A549 (cell line): ENCODE data around the gene MDFIC. TPM values are rescaled to one million over a fixed set of nuclear protein-coding genes. Genes with fewer than 3 reads are reported as not detected.

Experiments used
- ATAC-seq, 2 experiments: fragments of 200-7000 bp in 1 of 2; fragments of >200 bp in 1 of 2; cut with Nextera tagmentation in 1 of 2; cut with Tn5 transposase in 1 of 2; 3 replicates each; pipeline versions ENCODE4 v1.8.0 to v1.9.1; 2018 to 2020; ENCODE audit warnings: mild to moderate bottlenecking in 1 of 2, moderate library complexity in 1 of 2
- CTCF ChIA-PET: fragments of 300-600 bp; sonication (Branson Sonifier 250); formaldehyde crosslinking; extraction: SDS; loops from one replicate; lab custom pipeline; 2021; ENCODE audit warnings: antibody characterized with exemption, inconsistent platforms; lab: Yijun Ruan, JAX
- POLR2A ChIA-PET: fragments of 350-600 bp; formaldehyde crosslinking; extraction: SDS; loops from one replicate; lab custom pipeline; 2021; ENCODE audit warnings: antibody characterized with exemption, inconsistent platforms; lab: Yijun Ruan, JAX
- DNase-seq, 2 experiments: peaks; one replicate each; pipeline versions ENCODE4 v3.0.0 to v3.0.0-alpha.2; 2011 to 2016; ENCODE audit warnings: low read depth in 1 of 2, low spot score in 1 of 2
- FAIRE-seq: peaks from 2 replicates; lab custom pipeline; 2011; peaks lifted over from hg19 to GRCh38; lab: Jason Lieb, UNC
- H3K27ac ChIP-seq, 2 experiments: fragments of >200 bp; sonication (Bioruptor Twin); formaldehyde crosslinking; 3 replicates each; pipeline ENCODE4 v1.5.1; 2016 to 2017
- H3K4me1 ChIP-seq: fragments of >200 bp; sonication (Bioruptor Twin); formaldehyde crosslinking; 3 replicates; pipeline ENCODE4 v1.6.1; 2016
- H3K4me2 ChIP-seq: fragments of >200 bp; sonication (Bioruptor Twin); formaldehyde crosslinking; 3 replicates; pipeline ENCODE4 v1.6.1; 2016
- H3K4me3 ChIP-seq: fragments of >200 bp; sonication (Bioruptor Twin); formaldehyde crosslinking; 3 replicates; pipeline ENCODE4 v1.5.1; 2016
- H3K9me3 ChIP-seq: fragments of >200 bp; sonication (Bioruptor Twin); formaldehyde crosslinking; 3 replicates; pipeline ENCODE4 v1.6.1; 2016
- BHLHE40 ChIP-seq: IDR thresholded peaks from 2 replicates; pipeline ENCODE4 v1.6.1; 2012; ENCODE audit warnings: low read depth, low read length, inconsistent platforms
- CHD2 ChIP-seq: fragments of 150-350 bp; IDR thresholded peaks from 2 replicates; pipeline ENCODE4 v1.6.1; 2014; ENCODE audit warnings: low read length; ENCODE audit not compliant: partially characterized antibody
- EHMT2 ChIP-seq: fragments of 200-600 bp; sonication (generic); IDR thresholded peaks from 2 replicates; pipeline ENCODE4 v1.6.1; 2016; ENCODE audit warnings: antibody characterized with exemption, low read depth, mild to moderate bottlenecking, moderate library complexity
- FOSB ChIP-seq: fragments of 250-450 bp; sonication (Bioruptor Pico); IDR thresholded peaks from 2 replicates; pipeline ENCODE4 v1.5.0; 2020; ENCODE audit warnings: mild to moderate bottlenecking, moderate library complexity
- HOXA7 ChIP-seq: fragments of 250-450 bp; sonication (Bioruptor Pico); IDR thresholded peaks from 2 replicates; pipeline ENCODE4 v1.5.0; 2020; ENCODE audit warnings: mild to moderate bottlenecking, moderate library complexity
- HOXB13 ChIP-seq: fragments of 250-450 bp; sonication (Bioruptor Pico); IDR thresholded peaks from 2 replicates; pipeline ENCODE4 v1.5.0; 2020; ENCODE audit warnings: low read depth, mild to moderate bottlenecking, moderate library complexity
- JUN ChIP-seq, 2 experiments: fragments of >200 bp; sonication (Bioruptor Twin); formaldehyde crosslinking; IDR thresholded peaks; 2 replicates in 1 of 2; 3 replicates in 1 of 2; pipeline ENCODE4 v1.6.1; 2016 to 2017
- JUNB ChIP-seq: fragments of >200 bp; sonication (Bioruptor Twin); formaldehyde crosslinking; IDR thresholded peaks from 2 replicates; pipeline ENCODE4 v1.6.1; 2016
- KDM1A ChIP-seq: fragments of 200-600 bp; sonication (generic); IDR thresholded peaks from 2 replicates; pipeline ENCODE4 v1.6.1; 2016; ENCODE audit warnings: low read depth, mild to moderate bottlenecking
- KDM5A ChIP-seq: fragments of 200-600 bp; sonication (generic); IDR thresholded peaks from 2 replicates; pipeline ENCODE4 v1.6.1; 2016; ENCODE audit warnings: antibody characterized with exemption, mild to moderate bottlenecking
- MAZ ChIP-seq: fragments of 150-350 bp; IDR thresholded peaks from 2 replicates; pipeline ENCODE4 v1.6.1; 2014; ENCODE audit warnings: antibody characterized with exemption, low read depth, low read length, borderline replicate concordance
- NFE2L2 ChIP-seq: fragments of 150-350 bp; conservative IDR thresholded peaks from 2 replicates; pipeline ENCODE4 v1.6.1; 2014; ENCODE audit warnings: low read length
- PHF8 ChIP-seq: fragments of 200-600 bp; sonication (generic); IDR thresholded peaks from 2 replicates; pipeline ENCODE4 v1.6.1; 2016; ENCODE audit warnings: low read depth, mild to moderate bottlenecking, antibody characterized with exemption, moderate library complexity, borderline replicate concordance
- RARB ChIP-seq: fragments of 250-450 bp; sonication (Bioruptor Pico); IDR thresholded peaks from 2 replicates; pipeline ENCODE4 v1.8.0; 2021; ENCODE audit warnings: mild to moderate bottlenecking, moderate library complexity
- TP53 ChIP-seq: fragments of 250-450 bp; sonication (Bioruptor Pico); IDR thresholded peaks from 2 replicates; pipeline ENCODE4 v1.5.0; 2021; ENCODE audit warnings: mild to moderate bottlenecking, moderate library complexity
- ZFP36 ChIP-seq: fragments of 450-650 bp; IDR thresholded peaks from 2 replicates; pipeline ENCODE4 v1.6.1; 2014; ENCODE audit warnings: borderline replicate concordance; ENCODE audit not compliant: partially characterized antibody
- ZSCAN20 ChIP-seq: fragments of 250-450 bp; sonication (Bioruptor Pico); IDR thresholded peaks from 2 replicates; pipeline ENCODE4 v1.8.0; 2022; ENCODE audit warnings: mild to moderate bottlenecking, moderate library complexity
- WGBS: methylation state at CpG from one replicate; pipeline ENCODE4 v1.1.6; 2017; ENCODE audit errors: missing lambda C conversion rate; 5-methylcytosine and 5-hydroxymethylcytosine counted together
- polyA plus RNA-seq, 4 experiments: library from polyadenylated mRNA; depleted of rRNA in 3 of 4; stranded (reverse); fragments of >200 nt; fragmentation: RNase III in 1 of 4; extraction: RNeasy Plus Mini Kit Qiagen cat#74134 plus additional on column Dnase treatment in 1 of 4; gene quantifications; 2 replicates in 3 of 4; 3 replicates in 1 of 4; pipeline ENCODE4 v1.2.3, GENCODE V29; 2011 to 2017
- TF ChIP-seq, protein P1 (sequence below): fragments of 250-450 bp; sonication (Bioruptor Pico); IDR thresholded peaks from 2 replicates; pipeline ENCODE4 v1.5.0; 2021; ENCODE audit warnings: mild to moderate bottlenecking, moderate library complexity, borderline replicate concordance
- TF ChIP-seq, protein P2 (sequence below): fragments of 250-450 bp; sonication (Bioruptor Pico); IDR thresholded peaks from 2 replicates; pipeline ENCODE4 v1.5.0; 2020; ENCODE audit warnings: low read depth, mild to moderate bottlenecking, moderate library complexity
- TF ChIP-seq, protein P3 (sequence below): fragments of >200 bp; sonication (Bioruptor Twin); formaldehyde crosslinking; IDR thresholded peaks from 3 replicates; pipeline ENCODE4 v1.6.1; 2016
- TF ChIP-seq, protein P4 (sequence below): fragments of >200 bp; sonication (Bioruptor Twin); formaldehyde crosslinking; IDR thresholded peaks from 3 replicates; pipeline ENCODE4 v1.5.1; 2016

Gene MDFIC
- polyA plus RNA-seq, 2 of the 4 experiments (the other 2 are of a cell fraction), result 19.5 to 30.6 TPM

DNA sequence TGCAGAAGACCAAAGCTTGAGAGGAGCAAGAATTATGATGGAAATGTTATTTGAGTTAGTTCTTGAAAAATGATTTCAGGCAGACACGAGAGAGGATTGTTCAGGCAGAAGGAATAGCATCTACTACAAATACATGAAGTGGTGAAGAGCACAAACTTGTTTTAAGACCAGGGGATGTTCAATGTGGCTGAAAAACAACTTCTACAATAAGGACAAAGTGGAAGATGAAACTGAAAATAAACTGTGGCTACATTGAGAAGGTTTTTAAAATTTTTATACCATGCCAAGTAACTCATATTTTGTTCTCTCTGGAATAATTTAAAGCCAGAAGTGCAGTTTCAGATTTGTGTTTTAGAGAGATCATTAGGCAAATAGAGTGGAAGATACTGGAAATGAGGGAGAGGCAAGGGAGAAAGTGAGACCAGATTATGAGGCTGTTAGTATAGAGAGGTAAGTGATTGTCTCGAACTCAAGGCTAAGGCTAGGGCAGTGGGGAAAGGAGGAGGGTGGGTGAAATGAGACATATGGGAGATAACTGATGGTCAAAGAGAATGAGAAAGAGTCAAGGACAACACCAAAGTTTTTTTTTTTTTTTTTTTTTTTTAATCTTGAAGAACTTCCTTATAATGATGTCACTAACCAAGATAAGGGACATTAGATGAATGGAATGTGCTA, 115.4 kb downstream of the MDFIC start:
- CTCF ChIA-PET, result no interaction called here
- Histone ChIP-seq H3K4me3 (no peak overlapping the region), H3K9me3 (no peaks in the 10 kb centered on the region), H3K4me2 (no peak overlapping the region), H3K27ac (no peak overlapping the region)
- WGBS, result 66% methylated on average over 2 of the region's 2 CpGs
- DNase-seq, result no peak
- FAIRE-seq, result no peak
- no peak for ATAC-seq
- no peak for TF ChIP-seq RARB (CRISPR knock-in tag)
- no peak for TF ChIP-seq CHD2
- TF ChIP-seq, protein P1, sequence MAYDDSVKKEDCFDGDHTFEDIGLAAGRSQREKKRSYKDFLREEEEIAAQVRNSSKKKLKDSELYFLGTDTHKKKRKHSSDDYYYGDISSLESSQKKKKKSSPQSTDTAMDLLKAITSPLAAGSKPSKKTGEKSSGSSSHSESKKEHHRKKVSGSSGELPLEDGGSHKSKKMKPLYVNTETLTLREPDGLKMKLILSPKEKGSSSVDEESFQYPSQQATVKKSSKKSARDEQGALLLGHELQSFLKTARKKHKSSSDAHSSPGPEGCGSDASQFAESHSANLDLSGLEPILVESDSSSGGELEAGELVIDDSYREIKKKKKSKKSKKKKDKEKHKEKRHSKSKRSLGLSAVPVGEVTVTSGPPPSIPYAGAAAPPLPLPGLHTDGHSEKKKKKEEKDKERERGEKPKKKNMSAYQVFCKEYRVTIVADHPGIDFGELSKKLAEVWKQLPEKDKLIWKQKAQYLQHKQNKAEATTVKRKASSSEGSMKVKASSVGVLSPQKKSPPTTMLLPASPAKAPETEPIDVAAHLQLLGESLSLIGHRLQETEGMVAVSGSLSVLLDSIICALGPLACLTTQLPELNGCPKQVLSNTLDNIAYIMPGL, result no peak
- TF ChIP-seq, all 56 proteins: peak for 0
- no peaks in the 10 kb centered on the region for H3K4me1 ChIP-seq
- POLR2A ChIA-PET, result no interaction called here

DNA sequence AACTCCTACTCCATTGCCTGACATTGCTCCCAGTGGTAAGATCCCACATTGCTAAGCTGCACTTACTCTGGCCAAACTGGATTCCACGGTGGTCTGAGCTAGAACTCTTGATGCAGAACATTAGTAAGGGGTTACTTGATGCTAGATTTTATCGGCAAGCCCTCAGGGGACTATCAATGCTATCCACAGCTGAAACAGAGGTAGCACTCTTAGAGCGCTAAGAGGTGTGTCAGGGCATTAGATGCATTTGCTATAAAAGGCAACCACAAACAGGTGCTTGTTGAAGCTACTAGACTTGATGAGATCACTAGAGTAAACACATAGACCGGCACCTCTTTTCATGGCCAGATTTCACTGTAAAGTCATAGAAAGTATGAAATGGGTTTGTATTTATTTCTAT, 116.3 kb downstream of the MDFIC start:
- Histone ChIP-seq H3K9me3 (no peaks in the 10 kb centered on the region), H3K4me3 (no peak overlapping the region), H3K4me1 (peaks cover 4% of the 10 kb centered on the region; the same call in 2 of the 3 replicates), H3K4me2 (no peak overlapping the region), H3K27ac (no peak overlapping the region)
- TF ChIP-seq JUNB, result no peak
- TF ChIP-seq TP53, result no peak
- TF ChIP-seq HOXA7 (CRISPR knock-in tag), result no peak
- no peak for TF ChIP-seq HOXB13 (CRISPR knock-in tag)
- TF ChIP-seq KDM1A, result no peak
- TF ChIP-seq MAZ, result no peak
- TF ChIP-seq BHLHE40, result no peak
- TF ChIP-seq, protein P2, sequence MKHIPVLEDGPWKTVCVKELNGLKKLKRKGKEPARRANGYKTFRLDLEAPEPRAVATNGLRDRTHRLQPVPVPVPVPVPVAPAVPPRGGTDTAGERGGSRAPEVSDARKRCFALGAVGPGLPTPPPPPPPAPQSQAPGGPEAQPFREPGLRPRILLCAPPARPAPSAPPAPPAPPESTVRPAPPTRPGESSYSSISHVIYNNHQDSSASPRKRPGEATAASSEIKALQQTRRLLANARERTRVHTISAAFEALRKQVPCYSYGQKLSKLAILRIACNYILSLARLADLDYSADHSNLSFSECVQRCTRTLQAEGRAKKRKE (CRISPR knock-in tag), result no peak
- TF ChIP-seq, protein P3, sequence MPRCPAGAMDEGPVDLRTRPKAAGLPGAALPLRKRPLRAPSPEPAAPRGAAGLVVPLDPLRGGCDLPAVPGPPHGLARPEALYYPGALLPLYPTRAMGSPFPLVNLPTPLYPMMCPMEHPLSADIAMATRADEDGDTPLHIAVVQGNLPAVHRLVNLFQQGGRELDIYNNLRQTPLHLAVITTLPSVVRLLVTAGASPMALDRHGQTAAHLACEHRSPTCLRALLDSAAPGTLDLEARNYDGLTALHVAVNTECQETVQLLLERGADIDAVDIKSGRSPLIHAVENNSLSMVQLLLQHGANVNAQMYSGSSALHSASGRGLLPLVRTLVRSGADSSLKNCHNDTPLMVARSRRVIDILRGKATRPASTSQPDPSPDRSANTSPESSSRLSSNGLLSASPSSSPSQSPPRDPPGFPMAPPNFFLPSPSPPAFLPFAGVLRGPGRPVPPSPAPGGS, result no peak
- TF ChIP-seq FOSB (CRISPR knock-in tag), result no peak
- TF ChIP-seq PHF8, result no peak
- no peak for TF ChIP-seq KDM5A
- CTCF ChIA-PET, result interaction anchor here (1.0 kb wide), 1 partner anchor 8 kb away, joined by 3 read pairs; no protein-coding TSS in a partner anchor
- POLR2A ChIA-PET, result no interaction called here
- ATAC-seq, result no peak
- DNase-seq, result no peak
- 70% methylated on average over 4 of the region's 4 CpGs for WGBS
- no peak for FAIRE-seq

DNA sequence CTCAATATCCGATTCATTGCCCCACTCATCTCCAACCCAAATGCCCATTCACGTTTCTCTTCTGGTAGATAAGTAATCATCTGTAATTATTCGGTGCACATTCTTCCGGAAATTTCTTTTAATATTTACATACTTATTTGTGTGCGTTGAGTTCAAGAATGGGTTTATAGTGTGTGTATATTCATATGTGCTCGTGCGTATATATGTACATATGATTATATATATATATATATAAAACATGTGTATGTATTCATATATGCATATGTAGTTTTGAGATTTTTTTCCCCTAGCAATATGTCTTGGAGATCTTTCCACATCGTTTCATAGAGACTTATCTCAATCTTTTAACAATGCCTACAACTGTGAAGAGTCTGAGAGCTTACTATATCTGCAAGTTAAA, 118.2 kb downstream of the MDFIC start:
- TF ChIP-seq ZFP36 (no peak), NFE2L2 (no peak), JUN (IDR thresholded peaks at IDR 0.05) (no peak), ZSCAN20 (no peak), EHMT2 (no peak)
- TF ChIP-seq, protein P4, sequence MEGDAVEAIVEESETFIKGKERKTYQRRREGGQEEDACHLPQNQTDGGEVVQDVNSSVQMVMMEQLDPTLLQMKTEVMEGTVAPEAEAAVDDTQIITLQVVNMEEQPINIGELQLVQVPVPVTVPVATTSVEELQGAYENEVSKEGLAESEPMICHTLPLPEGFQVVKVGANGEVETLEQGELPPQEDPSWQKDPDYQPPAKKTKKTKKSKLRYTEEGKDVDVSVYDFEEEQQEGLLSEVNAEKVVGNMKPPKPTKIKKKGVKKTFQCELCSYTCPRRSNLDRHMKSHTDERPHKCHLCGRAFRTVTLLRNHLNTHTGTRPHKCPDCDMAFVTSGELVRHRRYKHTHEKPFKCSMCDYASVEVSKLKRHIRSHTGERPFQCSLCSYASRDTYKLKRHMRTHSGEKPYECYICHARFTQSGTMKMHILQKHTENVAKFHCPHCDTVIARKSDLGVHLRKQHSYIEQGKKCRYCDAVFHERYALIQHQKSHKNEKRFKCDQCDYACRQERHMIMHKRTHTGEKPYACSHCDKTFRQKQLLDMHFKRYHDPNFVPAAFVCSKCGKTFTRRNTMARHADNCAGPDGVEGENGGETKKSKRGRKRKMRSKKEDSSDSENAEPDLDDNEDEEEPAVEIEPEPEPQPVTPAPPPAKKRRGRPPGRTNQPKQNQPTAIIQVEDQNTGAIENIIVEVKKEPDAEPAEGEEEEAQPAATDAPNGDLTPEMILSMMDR, result no peak
- ATAC-seq (no peak), DNase-seq (no peak), FAIRE-seq (no peak)
- Histone ChIP-seq H3K4me2 (no peak overlapping the region), H3K4me1 (peaks cover 17% of the 10 kb centered on the region), H3K27ac (no peak overlapping the region), H3K4me3 (no peak overlapping the region), H3K9me3 (no peaks in the 10 kb centered on the region)
- ChIA-PET POLR2A (no interaction called here), CTCF (no interaction called here)
- 75% methylated on average over 8 of the region's 8 CpGs for WGBS
